Muscle of leg (tissue), 11 donors: Measurements from ENCODE around the gene RNF5. TPM values are rescaled to one million over a fixed set of nuclear protein-coding genes. Genes with fewer than 3 reads are reported as not detected.
A peak's percentile ranks its signal among the peaks of the same experiment; 100 is the strongest.

ENCODE experiments used
- DNase-seq: peaks from one replicate; pipeline ENCODE4 v3.0.0; 2013
- H3K27ac ChIP-seq: one replicate; pipeline ENCODE4 v1.5.1; 2013; ENCODE audit warnings: mild to moderate bottlenecking, low read length, control low read depth
- H3K27me3 ChIP-seq: one replicate; pipeline ENCODE4 v1.6.1; 2013; ENCODE audit warnings: low read length; ENCODE audit not compliant: control insufficient read depth, insufficient read depth
- H3K36me3 ChIP-seq: one replicate; pipeline ENCODE4 v1.6.1; 2013; ENCODE audit warnings: low read length; ENCODE audit not compliant: control insufficient read depth, insufficient read depth
- H3K4me1 ChIP-seq: one replicate; pipeline ENCODE4 v1.6.1; 2013; ENCODE audit warnings: low read length; ENCODE audit not compliant: control insufficient read depth, insufficient read depth
- H3K4me3 ChIP-seq: one replicate; pipeline ENCODE4 v1.5.1; 2013; ENCODE audit warnings: low read length, control low read depth
- H3K9me3 ChIP-seq: replicated peaks from 2 replicates; pipeline ENCODE4 v1.6.1; 2013; ENCODE audit warnings: low read depth, low read length; ENCODE audit not compliant: control insufficient read depth
- WGBS: methylation state at CpG from one replicate; pipeline ENCODE4 v1.1.5; 2013; ENCODE audit warnings: missing lambda C conversion rate; ENCODE audit not compliant: insufficient coverage; 5-methylcytosine and 5-hydroxymethylcytosine counted together
- polyA plus RNA-seq, 8 donors: library from polyadenylated mRNA; unstranded; fragments of 120-200 nt; gene quantifications; one replicate each; pipeline versions ENCODE4 v1.2.1 to v1.2.3, GENCODE V29; 2013; ENCODE audit warnings: inconsistent platforms in 1 of 8, low replicate concordance in 1 of 8; ENCODE audit not compliant: insufficient read length in 8 of 8, insufficient read depth in 1 of 8
- total RNA-seq: library from RNA; stranded (reverse); fragments of 120-200 nt; gene quantifications from one replicate; pipeline ENCODE4 v1.2.4, GENCODE V29; 2013

RNF5 gene
- total and polyA plus RNA-seq, 9 donors: 41.5 to 57.5 (median 52.7) TPM

GRCh38 chr6:32166411-32167061 is 11.7 kb upstream of the RNF5 start:
- H3K27me3 ChIP-seq: no peaks in the 10 kb centered on the region
- no peaks in the 10 kb centered on the region for H3K9me3 ChIP-seq
- peaks cover 77% of the 10 kb centered on the region for H3K36me3 ChIP-seq
- H3K4me1 ChIP-seq: peaks cover 3% of the 10 kb centered on the region
- peak; percentile 7 for DNase-seq
- H3K4me3 ChIP-seq: no peak overlapping the region
- no peak overlapping the region for H3K27ac ChIP-seq
- 80% methylated on average over 20 of the region's 30 CpGs for WGBS

DNA sequence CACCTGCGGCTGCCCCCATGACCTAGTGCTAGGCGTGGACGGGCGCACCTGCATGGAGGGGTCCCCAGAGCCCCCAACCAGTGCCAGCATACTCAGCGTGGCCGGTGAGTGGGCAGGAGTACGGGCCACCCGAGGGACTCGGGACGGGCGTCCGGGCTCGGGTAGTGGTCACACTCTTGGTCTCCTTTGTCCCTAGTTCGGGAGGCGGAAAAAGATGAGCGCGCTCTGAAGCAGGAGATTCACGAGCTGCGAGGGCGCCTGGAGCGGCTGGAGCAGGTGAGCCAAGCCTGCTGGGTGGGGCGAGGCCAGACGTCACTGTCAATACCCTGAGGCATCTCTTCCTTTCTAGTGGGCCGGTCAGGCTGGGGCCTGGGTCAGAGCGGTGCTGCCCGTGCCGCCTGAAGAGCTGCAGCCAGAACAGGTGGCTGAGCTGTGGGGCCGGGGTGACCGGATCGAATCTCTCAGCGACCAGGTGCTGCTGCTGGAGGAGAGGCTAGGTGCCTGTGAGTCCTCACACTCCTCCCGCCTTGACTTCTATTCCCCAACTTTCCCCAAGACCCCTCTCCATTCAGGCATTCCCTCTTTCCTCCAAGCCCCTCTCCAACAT is 10.9 kb upstream of the RNF5 start:
- Histone ChIP-seq H3K27me3 (no peaks in the 10 kb centered on the region), H3K4me3 (no peak overlapping the region), H3K9me3 (no peaks in the 10 kb centered on the region), H3K27ac (peak overlapping the region; percentile 20), H3K36me3 (peaks cover 73% of the 10 kb centered on the region), H3K4me1 (peaks cover 3% of the 10 kb centered on the region)
- 73% methylated on average over 28 of the region's 32 CpGs for WGBS
- peak; percentile 12 for DNase-seq

DNA sequence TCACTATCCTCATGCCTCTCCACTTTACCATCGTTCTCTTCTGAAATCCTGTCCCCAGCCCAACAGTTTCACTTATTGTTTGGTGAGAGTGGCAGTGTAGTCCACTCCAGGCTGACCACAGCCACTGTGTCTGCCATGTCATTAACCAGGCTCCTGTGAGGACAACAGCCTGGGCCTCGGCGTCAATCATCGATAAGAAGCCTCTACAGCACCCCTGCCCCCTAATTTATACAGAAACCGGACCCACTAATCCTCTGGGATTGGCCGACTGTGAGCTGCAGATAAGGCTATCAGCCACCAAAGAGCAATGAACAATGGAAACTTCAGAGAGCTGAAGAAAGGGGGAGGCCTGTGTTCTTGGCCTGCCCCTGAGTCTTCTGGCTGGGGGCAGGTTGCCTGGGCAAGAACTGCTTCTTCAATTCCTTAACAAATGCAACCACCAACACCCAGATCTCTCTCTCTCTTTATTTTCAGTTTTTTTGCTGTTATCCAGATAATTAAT is 10.4 kb upstream of the RNF5 start:
- H3K9me3 ChIP-seq: no peaks in the 10 kb centered on the region
- H3K27ac ChIP-seq: peak overlapping the region; percentile 20
- H3K27me3 ChIP-seq: no peaks in the 10 kb centered on the region
- DNase-seq: peak; percentile 3
- H3K4me3 ChIP-seq: no peak overlapping the region
- WGBS: 27% methylated on average over 4 of the region's 6 CpGs
- peaks cover 5% of the 10 kb centered on the region for H3K4me1 ChIP-seq
- peaks cover 67% of the 10 kb centered on the region for H3K36me3 ChIP-seq

DNA sequence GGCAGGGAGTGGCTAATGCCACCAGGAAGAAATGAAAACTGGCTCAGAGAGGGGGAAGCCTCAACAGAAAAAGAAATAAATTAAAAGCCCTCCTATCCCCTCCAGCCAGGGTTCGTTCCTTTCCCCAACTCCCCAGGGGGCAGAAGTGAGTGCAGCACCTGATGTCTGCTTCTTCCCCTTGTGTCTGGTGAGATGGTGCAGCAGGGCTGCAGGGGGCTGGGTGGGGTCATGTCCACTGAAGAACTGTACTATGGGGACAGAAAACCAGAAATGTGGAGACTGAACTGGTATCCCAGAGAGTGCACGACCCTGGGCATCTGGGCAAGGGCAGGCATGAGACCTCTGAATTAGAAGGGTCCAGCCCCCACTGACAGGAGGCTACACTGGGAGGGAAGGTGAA is 9.9 kb upstream of the RNF5 start:
- no peaks in the 10 kb centered on the region for H3K27me3 ChIP-seq
- H3K4me3 ChIP-seq: no peak overlapping the region
- peaks cover 68% of the 10 kb centered on the region for H3K36me3 ChIP-seq
- peak; percentile 10 for DNase-seq
- peaks cover 7% of the 10 kb centered on the region for H3K4me1 ChIP-seq
- 100% methylated on average over 1 of the region's 2 CpGs for WGBS
- H3K27ac ChIP-seq: no peak overlapping the region
- H3K9me3 ChIP-seq: no peaks in the 10 kb centered on the region

DNA sequence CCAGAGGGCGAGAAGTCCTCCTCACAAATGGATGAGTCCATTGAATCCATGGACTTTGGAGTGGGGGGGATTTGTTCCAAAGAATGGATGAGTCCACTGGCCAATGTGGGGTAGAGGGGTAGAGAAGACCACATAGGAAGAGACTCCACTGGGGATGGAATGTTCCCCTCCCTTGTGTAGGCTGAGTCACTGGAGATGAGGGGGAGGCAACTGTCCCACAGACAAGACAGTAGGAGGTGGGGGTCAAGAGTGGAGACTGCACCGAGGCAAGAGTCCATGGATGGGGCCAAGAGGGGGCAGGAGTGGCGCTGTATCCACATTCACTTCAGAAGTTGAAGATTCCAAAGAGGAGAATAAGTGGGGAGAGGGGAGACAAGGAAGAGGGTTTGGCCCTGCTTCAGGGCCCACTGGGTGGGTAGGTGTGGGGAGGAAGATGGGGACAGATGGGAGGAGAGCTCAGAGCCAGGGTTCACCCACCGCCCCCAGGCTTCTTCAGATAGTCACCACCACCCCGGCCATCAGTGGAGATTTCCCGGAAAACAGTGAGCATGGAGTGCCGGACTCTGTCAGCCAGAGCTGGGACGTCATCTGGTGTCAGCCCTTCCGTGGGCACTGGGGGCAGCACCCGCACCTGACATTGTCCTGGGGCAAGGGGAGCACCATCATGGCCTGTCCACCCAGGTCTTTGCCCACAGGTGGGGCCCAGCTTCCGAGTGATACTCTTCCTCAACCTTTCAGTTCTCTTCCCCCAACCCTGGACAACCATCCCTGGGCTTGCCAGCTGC is 9.2 kb upstream of the RNF5 start:
- Histone ChIP-seq H3K4me3 (no peak overlapping the region), H3K4me1 (peaks cover 7% of the 10 kb centered on the region), H3K27me3 (no peaks in the 10 kb centered on the region), H3K36me3 (peaks cover 66% of the 10 kb centered on the region), H3K27ac (no peak overlapping the region), H3K9me3 (no peaks in the 10 kb centered on the region)
- 90% methylated on average over 9 of the region's 11 CpGs for WGBS
- DNase-seq: peak; percentile 4

DNA sequence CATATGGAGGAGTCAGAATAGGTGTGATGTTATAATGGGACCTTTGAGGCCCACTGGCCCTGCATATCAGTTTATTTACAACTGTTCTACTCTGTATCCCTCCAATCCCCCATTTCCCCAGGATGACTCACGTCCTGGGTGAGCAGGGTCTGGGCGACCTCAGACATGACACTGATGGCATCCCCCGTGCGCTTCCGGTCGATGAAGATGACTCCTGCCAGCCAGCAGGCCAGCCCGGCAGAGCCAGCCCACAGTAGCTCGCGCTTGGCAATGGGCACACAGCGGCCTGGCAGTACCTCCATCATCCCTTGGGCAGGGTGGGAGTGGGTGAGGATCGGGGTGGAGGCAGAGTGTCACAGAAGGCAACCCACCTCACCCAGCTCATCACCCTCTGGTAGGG is 7.9 kb upstream of the RNF5 start:
- H3K36me3 ChIP-seq: peaks cover 60% of the 10 kb centered on the region
- no peak overlapping the region for H3K27ac ChIP-seq
- 88% methylated on average over 3 of the region's 11 CpGs for WGBS
- no peaks in the 10 kb centered on the region for H3K27me3 ChIP-seq
- DNase-seq: peak; percentile 3
- no peak overlapping the region for H3K4me3 ChIP-seq
- H3K4me1 ChIP-seq: peaks cover 12% of the 10 kb centered on the region
- H3K9me3 ChIP-seq: no peaks in the 10 kb centered on the region

DNA sequence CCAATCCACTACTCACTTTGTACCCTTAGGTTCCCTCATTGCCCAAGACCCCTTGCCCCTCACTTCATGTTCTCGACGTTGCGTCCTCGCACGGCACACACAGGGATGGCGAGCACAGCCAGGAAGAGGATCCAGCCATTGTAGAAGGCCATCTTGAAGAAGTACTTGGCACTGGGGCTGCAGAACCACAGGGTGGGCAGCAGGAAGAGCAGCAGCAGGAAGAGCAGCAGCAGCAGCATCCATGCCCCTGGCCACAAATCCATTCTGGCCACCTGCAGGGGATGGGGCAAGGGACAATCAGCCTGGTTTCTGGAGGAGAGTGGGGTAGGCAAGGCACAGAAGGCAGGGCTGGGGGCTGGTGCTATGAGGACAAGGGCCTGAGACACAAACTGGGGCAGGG is 7.0 kb upstream of the RNF5 start:
- peaks cover 57% of the 10 kb centered on the region for H3K36me3 ChIP-seq
- 96% methylated on average over 6 of the region's 6 CpGs for WGBS

GRCh38 chr6:32173051-32173727 is 5.0 kb upstream of the RNF5 start:
- WGBS: 80% methylated on average over 4 of the region's 4 CpGs

More for the DNA sequence above, 7.0 kb upstream of the RNF5 start:
- Histone ChIP-seq H3K9me3 (no peaks in the 10 kb centered on the region), H3K4me1 (peaks cover 16% of the 10 kb centered on the region), H3K27ac (no peak overlapping the region), H3K27me3 (no peaks in the 10 kb centered on the region), H3K4me3 (no peak overlapping the region)
- DNase-seq: no peak

GRCh38 chr6:32174416-32174815 is 3.8 kb upstream of the RNF5 start:
- 100% methylated on average over 1 of the region's 1 CpG for WGBS
- Histone ChIP-seq H3K36me3 (peaks cover 26% of the 10 kb centered on the region), H3K4me1 (peaks cover 36% of the 10 kb centered on the region), H3K4me3 (no peak overlapping the region), H3K9me3 (no peaks in the 10 kb centered on the region), H3K27me3 (no peaks in the 10 kb centered on the region), H3K27ac (no peak overlapping the region)
- DNase-seq: peak; percentile 4

More at GRCh38 chr6:32173051-32173727, 5.0 kb upstream of the RNF5 start:
- H3K27me3 ChIP-seq: no peaks in the 10 kb centered on the region
- H3K4me3 ChIP-seq: no peak overlapping the region
- H3K9me3 ChIP-seq: no peaks in the 10 kb centered on the region
- H3K4me1 ChIP-seq: peaks cover 27% of the 10 kb centered on the region
- H3K27ac ChIP-seq: no peak overlapping the region
- peaks cover 37% of the 10 kb centered on the region for H3K36me3 ChIP-seq
- DNase-seq: peak; percentile 6

- DNase-seq: peak; percentile 36
- H3K27ac ChIP-seq: peak overlapping the region; percentile 76
- peaks cover 22% of the 10 kb centered on the region for H3K36me3 ChIP-seq
- H3K4me1 ChIP-seq: peaks cover 44% of the 10 kb centered on the region
- WGBS: 17% methylated on average over 2 of the region's 2 CpGs
- no peaks in the 10 kb centered on the region for H3K27me3 ChIP-seq
- peak overlapping the region; percentile 92 for H3K4me3 ChIP-seq
- H3K9me3 ChIP-seq: no peaks in the 10 kb centered on the region
Measured at GRCh38 chr6:32175322-32175710, 2.9 kb upstream of the RNF5 start.
